Germinal center (tissue), 1 donor: ENCODE data around the gene GLI3.

ENCODE experiments used
- DNase-seq: peaks from one replicate; pipeline ENCODE4 v3.0.0; 2012; ENCODE audit warnings: mixed read lengths, low spot score

The GLI3 gene

GRCh38 chr7:42033480-42033879 lies 203.5 kb downstream of the GLI3 start:
- DNase-seq, result no peak

- no peak for DNase-seq
Measured at GRCh38 chr7:42029405-42029804, 207.6 kb downstream of the GLI3 start.

GRCh38 chr7:42027521-42027920 lies 209.5 kb downstream of the GLI3 start:
- DNase-seq, result no peak

DNA sequence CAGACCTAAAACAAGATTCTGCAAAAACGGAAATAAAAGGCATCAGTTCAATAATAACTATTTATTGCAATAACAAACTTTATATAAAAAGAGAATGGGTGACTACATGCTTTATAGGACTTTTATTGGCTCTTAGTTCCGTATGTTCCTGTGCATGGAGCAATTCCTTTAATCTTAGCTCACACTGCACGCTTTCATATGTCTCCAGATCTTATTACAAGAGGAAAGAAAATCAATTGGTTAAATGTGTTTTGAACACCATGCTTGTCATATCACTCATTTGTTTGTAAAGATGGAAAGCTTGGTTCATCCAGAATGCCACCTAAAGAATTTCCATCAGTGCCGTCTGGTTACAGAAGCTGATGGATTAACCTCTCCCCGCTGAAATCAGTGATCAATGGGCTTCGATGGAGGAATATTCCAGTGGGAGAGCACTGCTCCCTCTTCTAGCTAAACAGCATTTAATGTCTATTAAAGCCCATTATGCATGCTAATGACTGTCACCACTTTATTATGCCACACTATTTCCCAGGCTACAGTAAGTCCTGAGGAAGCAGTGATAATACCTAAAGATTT lies 210.3 kb downstream of the GLI3 start:
- no peak for DNase-seq

DNA sequence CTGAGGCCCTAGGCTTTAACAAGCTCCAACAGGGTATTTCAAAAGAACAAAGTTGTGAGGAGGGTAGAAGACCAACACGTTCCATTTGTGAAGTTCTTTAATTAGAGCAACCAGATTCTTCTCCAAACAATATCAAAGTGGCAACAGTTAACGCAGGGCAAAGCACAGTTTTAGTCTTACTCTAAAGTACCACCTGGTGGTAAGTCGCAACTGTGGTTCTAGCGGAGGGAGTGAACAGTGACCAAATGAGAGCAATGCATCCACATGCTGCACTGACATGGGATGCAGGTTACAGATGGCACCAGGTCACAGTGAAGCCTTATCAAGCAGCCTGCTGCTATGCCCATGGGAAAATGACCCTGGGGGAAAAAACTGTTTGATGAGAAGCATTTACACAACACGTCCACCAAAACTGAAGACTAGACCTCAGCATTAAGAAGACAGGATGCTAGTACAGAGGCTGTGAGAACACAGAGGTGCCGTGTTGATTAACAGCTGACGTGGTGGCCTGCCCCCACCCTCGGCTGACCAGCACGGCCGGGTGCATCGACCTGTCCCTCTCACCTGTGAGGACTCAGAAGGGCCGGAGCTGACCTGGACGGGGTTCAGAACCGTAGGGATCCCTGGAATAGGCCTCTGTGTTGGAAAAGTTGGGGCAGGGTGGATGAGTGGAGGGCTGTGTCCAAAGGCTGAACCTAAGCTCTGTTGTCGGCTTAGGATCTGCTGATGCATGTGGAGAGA lies 211.2 kb downstream of the GLI3 start:
- DNase-seq, result no peak

DNA sequence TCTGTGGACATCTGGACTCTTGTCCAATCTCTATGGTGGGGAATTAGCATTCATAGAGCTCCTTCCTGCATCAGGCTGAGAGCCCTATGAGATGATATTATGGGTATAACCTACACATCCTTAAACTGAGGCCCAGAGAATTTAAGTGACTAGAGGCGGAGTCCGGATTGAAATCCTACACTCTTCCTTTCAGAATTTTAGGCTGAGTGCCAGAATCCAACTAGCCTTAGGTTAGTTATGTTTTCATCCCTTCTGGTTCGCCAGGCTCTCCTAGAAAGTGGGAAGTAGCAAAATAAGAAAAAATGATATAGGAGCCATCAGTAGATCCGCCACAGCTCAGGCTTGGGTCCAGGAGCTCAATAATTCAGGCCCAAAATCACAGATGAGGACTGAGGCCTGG lies 212.5 kb downstream of the GLI3 start:
- no peak for DNase-seq

- no peak for DNase-seq
Measured at GRCh38 chr7:42023262-42023661, 213.7 kb downstream of the GLI3 start.

DNA sequence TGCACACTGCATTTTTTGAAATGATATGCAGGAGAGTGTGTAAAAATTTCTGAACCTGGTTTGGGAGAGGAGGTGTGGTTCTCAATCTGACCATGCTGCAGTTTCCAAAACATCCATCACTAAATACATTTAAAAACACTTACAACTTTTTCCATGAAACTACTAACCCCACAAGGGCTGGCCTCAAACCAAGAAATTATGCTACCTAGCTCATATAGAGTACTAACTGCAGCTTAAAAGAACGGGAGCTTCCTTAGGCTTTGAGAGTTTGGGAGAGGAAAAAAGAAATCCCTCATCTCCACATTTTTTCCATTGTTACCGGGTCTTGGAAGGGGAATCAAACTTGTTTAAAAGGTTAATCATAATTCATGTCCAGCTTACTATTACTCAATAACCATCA lies 214.2 kb downstream of the GLI3 start:
- no peak for DNase-seq

DNA sequence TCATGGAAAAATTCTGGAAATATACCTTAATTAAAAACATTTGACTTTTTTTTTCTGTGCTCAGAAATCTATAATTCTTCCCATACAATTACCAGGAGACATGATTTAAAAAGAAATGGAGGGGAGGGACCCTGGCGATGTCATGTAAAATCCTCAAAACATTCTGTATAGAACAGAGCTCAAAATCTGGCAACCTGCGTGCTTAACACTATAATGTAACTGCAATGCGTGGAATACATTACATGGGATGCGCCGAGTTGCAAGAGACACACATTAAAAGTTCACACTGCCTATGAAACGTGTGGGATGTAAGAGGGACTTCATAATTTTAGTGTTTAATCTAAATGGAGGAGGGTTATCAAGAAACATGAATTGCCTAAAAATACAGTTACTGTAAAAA lies 215.0 kb downstream of the GLI3 start:
- no peak for DNase-seq

DNA sequence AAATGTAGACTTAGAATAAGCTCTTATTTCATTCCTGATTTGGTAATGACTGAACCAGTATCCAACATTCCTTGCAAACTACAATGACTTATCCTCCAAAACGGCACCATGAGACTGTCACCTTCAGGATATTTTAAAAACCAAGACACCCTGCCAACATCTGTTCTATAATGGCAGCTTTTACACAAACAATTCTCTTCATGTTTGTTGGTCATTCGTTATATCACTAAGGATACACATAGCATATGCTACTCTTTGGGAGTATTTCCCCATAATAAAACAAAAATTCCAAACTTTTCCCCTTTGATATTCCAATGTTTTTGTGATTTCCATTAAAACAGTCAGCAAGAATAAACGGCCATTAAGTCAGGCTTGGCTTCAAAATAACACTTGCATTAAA lies 215.4 kb downstream of the GLI3 start:
- DNase-seq, result no peak

DNA sequence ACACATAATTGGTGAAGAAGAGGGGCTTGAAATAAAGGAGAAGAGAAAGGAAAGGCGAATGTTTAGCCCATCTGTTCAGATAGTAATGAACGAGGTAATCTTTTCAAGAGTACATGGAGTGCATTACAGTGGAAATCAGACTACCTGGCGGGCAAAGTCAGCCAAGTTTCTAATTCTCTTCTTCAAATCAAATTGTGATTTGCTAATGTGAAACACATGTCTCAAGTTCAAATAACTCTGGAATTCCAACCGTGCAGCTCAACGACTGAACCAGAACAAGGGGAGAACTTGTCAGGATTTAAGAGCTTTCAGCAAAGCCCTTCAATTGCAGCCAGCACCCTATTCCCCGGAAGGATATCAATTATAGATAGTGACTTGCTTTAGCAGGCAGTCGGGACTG lies 216.9 kb downstream of the GLI3 start:
- no peak for DNase-seq

GRCh38 chr7:42017349-42017986 lies 219.5 kb downstream of the GLI3 start:
- DNase-seq, result peak; percentile 51

DNA sequence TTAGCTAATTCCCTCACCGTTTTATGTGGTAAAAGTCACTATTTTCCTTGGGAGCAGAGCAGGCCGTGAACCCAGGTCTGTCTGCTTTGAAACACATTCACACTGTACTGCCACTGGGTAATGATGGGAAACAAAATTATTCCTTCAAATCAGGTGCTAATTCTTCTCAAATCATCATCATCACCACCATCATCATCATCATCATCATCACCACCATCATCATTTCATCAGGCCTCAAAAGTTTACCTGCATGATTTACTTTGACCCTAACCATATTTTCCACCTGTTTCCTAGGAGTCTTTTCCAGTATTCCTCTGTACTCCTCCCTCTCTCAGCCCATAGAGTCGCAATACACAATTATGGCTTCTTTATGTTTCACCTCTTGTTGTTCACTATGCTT lies 220.5 kb downstream of the GLI3 start:
- DNase-seq, result no peak

GRCh38 chr7:42014625-42015618 lies 222.1 kb downstream of the GLI3 start:
- peak; percentile 36 for DNase-seq

DNA sequence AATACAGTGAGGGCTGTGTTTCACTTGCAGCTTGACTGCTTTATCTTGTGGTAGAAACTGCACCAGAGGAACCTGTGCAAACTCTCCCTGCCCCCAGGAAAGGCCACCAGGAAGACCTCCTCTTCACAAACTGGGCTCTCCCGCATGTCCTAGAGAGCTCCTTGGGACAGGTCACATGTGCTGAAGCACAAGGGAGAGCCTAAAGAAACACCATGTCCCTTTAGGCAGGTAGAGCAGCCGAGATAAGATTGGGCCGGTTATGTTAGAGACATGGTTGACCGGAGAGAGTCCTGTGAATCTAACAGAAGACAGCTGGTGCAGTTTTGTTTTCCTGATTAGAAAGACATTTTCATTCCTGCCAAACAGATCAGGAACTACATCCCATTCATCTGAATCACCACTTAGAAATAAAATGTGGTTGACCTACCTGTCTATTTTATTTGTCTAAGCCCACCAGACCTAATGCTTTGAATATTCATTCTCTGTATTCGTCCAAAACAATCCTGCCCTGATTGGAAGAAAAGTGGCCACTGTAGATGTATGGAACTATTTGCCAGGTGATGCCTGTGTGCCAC lies 224.1 kb downstream of the GLI3 start:
- no peak for DNase-seq

- DNase-seq, result no peak
Measured at GRCh38 chr7:42012313-42012712, 224.7 kb downstream of the GLI3 start.

- DNase-seq, result no peak
Measured at GRCh38 chr7:42011846-42012245, 225.2 kb downstream of the GLI3 start.

GRCh38 chr7:42010751-42011150 lies 226.3 kb downstream of the GLI3 start:
- DNase-seq, result no peak

DNA sequence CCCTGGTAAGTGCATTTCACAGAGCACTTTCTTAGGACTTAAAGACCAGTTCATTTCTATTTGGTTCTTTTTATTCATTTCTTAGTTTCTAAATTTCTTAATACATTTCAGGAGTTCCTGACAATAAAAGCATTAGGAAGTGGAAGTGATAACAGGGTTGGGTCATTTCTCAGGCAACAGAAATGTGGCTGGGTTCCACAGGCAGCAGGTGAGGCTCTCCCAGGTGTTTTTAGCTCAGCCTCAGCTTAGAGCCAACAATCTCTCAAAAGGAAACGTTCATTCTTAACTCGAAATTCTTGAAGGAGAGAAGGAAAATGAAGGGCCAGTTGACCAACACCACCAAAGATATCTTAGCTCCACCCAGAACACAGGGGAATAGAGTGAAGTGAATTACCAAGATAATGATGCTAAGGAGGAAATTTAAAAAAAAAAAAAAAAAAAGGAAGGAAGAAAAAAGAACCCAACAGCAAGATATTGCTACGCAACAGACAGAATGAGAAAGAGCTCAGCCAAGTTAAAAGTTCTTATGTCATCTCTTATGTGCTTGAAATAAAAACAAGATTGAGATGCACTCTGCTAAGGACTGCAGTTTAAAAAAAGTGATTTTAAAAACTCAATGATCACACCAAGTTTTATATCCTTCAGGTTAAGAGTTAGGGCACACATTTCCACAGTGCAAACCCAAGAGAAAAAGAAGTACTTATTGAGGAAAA lies 230.1 kb downstream of the GLI3 start:
- DNase-seq, result no peak

DNA sequence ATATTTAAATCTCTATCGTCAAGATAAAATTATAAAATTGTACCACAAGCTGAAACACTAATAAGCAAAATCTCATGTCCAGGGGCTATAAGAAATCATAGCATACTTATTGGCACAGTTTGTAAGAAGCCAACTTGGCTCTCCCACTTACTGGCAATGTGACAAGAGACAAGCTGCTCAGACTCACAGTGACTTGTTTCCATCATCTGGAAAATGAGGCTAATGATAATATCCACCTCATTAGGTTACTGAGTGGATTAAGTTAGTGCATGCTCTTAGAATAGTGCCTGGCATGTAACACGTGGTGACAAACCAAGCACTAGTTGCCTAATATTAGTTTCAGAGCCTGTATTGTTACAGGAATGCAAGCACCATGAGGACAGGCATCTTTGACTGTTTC lies 234.4 kb downstream of the GLI3 start:
- no peak for DNase-seq

DNA sequence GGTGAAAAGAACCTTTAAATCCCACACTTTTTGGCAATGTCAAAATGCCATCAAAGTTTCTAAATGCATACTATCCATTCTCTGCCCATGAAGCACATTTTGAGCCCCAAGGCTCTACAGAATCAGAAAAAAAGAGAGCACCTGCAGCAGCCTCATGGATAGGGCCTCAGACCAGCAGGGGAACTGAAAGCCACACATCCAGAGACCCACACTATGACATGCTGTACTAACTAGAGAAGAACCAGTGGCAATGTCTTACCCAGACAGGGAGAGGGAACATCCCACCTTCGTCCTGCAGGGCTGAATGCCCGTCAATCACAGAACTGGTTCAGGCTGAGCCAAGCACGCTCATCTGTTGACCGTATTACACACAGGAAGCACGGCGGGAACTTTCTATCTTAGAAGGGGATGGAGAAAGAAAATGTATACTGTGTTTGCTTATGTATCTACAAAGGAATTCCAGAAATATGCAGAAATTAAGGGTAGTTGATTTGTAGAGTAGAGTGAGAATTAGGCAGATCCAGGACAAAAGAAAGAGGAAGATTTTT lies 237.2 kb downstream of the GLI3 start:
- DNase-seq, result peak; percentile 32
